ENCODE measurements around the gene NELL1.

- no peak for TF ChIP-seq CTCF (IDR thresholded peaks at IDR 0.05)
- no peak for TF ChIP-seq POLR2A (IDR thresholded peaks at IDR 0.05)
Observed at GRCh38 chr11:21602699-21603098, 933.3 kb downstream of the NELL1 start.
